ENCODE data around the gene ELAC2. TPM values are rescaled to one million over a fixed set of nuclear protein-coding genes. Genes with fewer than 3 reads are reported as not detected.

The ELAC2 gene
- total and polyA plus RNA-seq, 10 of the 15 experiments (the other 5 are each of a cell fraction or from before 2014, with no cell fraction given) = 5.1 to 146 (median 79.4) TPM

DNA sequence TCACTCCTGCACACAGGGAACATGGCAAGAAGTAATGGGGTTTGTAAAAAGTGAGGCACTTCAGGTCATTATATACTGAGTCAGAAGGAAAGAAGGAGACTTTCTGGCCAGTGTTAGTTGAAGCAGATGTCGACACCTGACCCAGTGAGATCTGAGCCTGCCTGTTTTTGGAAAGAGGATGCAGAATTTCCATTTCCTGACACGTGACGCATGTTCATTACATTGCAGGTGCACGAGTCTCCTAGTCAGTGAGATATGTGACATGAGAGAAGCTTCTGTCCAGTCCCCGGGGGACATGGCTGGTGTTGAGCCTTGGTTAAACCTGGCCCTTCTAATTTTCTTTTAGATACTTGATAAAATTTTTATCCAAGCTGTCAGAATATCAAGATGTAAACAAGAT, 62.3 kb downstream of the ELAC2 start (continued):
- TF ChIP-seq EP300 (IDR thresholded peaks at IDR 0.05; ENCODE audit: borderline replicate concordance in 1 of 2, control insufficient read depth in 1 of 2, low read depth in 2 of 2, low read length in 2 of 2) (no peak), RAD51 (IDR thresholded peaks at IDR 0.05) (no peak), NR2F1 (conservative IDR thresholded peaks at IDR 0.05) (no peak)

GRCh38 chr17:12953156-12953555, 64.7 kb downstream of the ELAC2 start:
- SMC1A ChIA-PET (ENCODE audit: uncharacterized antibody, unreplicated experiment) = no interaction called here
- ATAC-seq = no peak
- no peak for FAIRE-seq
- Histone ChIP-seq H3K79me2 (ENCODE audit: control insufficient read depth, insufficient read depth, low read length) (no peaks in the 10 kb centered on the region), H3K27ac (ENCODE audit: control insufficient read depth, insufficient read depth) (no peak overlapping the region), H3K27me3 (replicated peaks in 1 of 2; ENCODE audit: control insufficient read depth in 2 of 2, insufficient read depth in 2 of 2, low read length in 1 of 2) (no peaks in the 10 kb centered on the region), H3K9ac (ENCODE audit: control insufficient read depth, insufficient read depth, low read length) (no peak overlapping the region), H2AFZ (ENCODE audit: control insufficient read depth, low read depth, low read length) (no peak overlapping the region), H3K9me3 (replicated peaks; ENCODE audit: control insufficient read depth, insufficient read depth, low read length) (no peaks in the 10 kb centered on the region; the same call in 2 of the 3 replicates), H3K4me2 (ENCODE audit: control insufficient read depth, insufficient read depth) (no peak overlapping the region), H3K36me3 (ENCODE audit: control insufficient read depth in 2 of 2, insufficient read depth in 2 of 2, low read length in 1 of 2) (no peaks in the 10 kb centered on the region; a peak in 1 of 4 replicates), H3K4me1 (ENCODE audit: control insufficient read depth, insufficient read depth, low read length) (no peaks in the 10 kb centered on the region), H3K4me3 (no peak overlapping the region), H4K20me1 (ENCODE audit: control insufficient read depth, insufficient read depth) (no peaks in the 10 kb centered on the region)
- POLR2A ChIA-PET = no interaction called here
- no peak for DNase-seq (ENCODE audit: low read depth, low spot score)
- intact Hi-C loops (cut with micrococcal nuclease; ENCODE audit: unreplicated experiment) = no loop called here
- RAD21 ChIA-PET (ENCODE audit: unreplicated experiment) = no interaction called here
- BruUV-seq (replicated peaks) = no TSS peak
- WGBS (ENCODE audit: insufficient coverage, insufficient replicate concordance, low lambda C conversion rate, missing lambda C conversion rate) = 84% methylated on average over 12 of the region's 13 CpGs
- CTCF ChIA-PET = no interaction called here
- in situ Hi-C loops (cut with MboI) = no loop called here
- TF ChIP-seq FOXM1 (IDR thresholded peaks at IDR 0.05; ENCODE audit: low read depth, low read length) = no peak
- TF ChIP-seq ZBTB4 (CRISPR knock-in tag; IDR thresholded peaks at IDR 0.05) = no peak
- TF ChIP-seq IKZF2 (IDR thresholded peaks at IDR 0.05) = no peak
- TF ChIP-seq, protein P1, sequence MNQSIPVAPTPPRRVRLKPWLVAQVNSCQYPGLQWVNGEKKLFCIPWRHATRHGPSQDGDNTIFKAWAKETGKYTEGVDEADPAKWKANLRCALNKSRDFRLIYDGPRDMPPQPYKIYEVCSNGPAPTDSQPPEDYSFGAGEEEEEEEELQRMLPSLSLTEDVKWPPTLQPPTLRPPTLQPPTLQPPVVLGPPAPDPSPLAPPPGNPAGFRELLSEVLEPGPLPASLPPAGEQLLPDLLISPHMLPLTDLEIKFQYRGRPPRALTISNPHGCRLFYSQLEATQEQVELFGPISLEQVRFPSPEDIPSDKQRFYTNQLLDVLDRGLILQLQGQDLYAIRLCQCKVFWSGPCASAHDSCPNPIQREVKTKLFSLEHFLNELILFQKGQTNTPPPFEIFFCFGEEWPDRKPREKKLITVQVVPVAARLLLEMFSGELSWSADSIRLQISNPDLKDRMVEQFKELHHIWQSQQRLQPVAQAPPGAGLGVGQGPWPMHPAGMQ (IDR thresholded peaks at IDR 0.05; ENCODE audit: borderline replicate concordance) = no peak
- no peak for TF ChIP-seq CUX1 (IDR thresholded peaks at IDR 0.05; ENCODE audit: insufficient replicate concordance, low read depth, low read length)
- TF ChIP-seq MTA3 (IDR thresholded peaks at IDR 0.05; ENCODE audit: borderline replicate concordance, low read length) = no peak
- no peak for TF ChIP-seq HDAC2 (IDR thresholded peaks at IDR 0.05)
- no peak for TF ChIP-seq TAF1 (IDR thresholded peaks at IDR 0.05; ENCODE audit: borderline replicate concordance, low read depth, low read length)
- no peak for TF ChIP-seq CHD4 (IDR thresholded peaks at IDR 0.05)
- no peak for TF ChIP-seq RUNX3 (IDR thresholded peaks at IDR 0.05; ENCODE audit: low read length)
- TF ChIP-seq GATAD2B (conservative IDR thresholded peaks at IDR 0.05; ENCODE audit: low read depth) = no peak
- no peak for TF ChIP-seq CBX5 (IDR thresholded peaks at IDR 0.05; ENCODE audit: low read depth)
- no peak for TF ChIP-seq ZNF622 (IDR thresholded peaks at IDR 0.05)

Data from GM12878 (cell line).